PFSK-1 (cell line): ENCODE results near the gene BNC2.

Source experiments
- FOXP2 ChIP-seq: optimal IDR thresholded peaks from 2 replicates; pipeline ENCODE3; 2011; ENCODE audit warnings: borderline replicate concordance, control low read depth, inconsistent platforms; ENCODE audit not compliant: insufficient read depth; ENCODE audit errors: extremely low read length, extremely low read depth
- POLR2AphosphoS5 ChIP-seq: IDR thresholded peaks from 2 replicates; pipeline ENCODE4 v1.6.1; 2012; ENCODE audit warnings: low read depth, mild to moderate bottlenecking, control low read depth, low read length, moderate library complexity
- SIN3A ChIP-seq: IDR thresholded peaks from 2 replicates; pipeline ENCODE4 v1.6.1; 2012; ENCODE audit warnings: mild to moderate bottlenecking, low read length, moderate library complexity, borderline replicate concordance; ENCODE audit not compliant: insufficient read depth
- TAF1 ChIP-seq: IDR thresholded peaks from 2 replicates; pipeline ENCODE4 v1.6.1; 2012; ENCODE audit warnings: low read length, control low read depth, borderline replicate concordance; ENCODE audit not compliant: insufficient read depth
- TF ChIP-seq, protein P1 (sequence below), 2 experiments: IDR thresholded peaks; 2 replicates each; pipeline versions ENCODE4 v1.6.1 to v1.8.0; 2011 to 2012; ENCODE audit warnings: low read depth in 2 of 2, low read length in 2 of 2, control low read depth in 1 of 2, inconsistent platforms in 1 of 2, mild to moderate bottlenecking in 1 of 2, moderate library complexity in 1 of 2; ENCODE audit not compliant: insufficient read depth in 1 of 2

BNC2 gene

DNA sequence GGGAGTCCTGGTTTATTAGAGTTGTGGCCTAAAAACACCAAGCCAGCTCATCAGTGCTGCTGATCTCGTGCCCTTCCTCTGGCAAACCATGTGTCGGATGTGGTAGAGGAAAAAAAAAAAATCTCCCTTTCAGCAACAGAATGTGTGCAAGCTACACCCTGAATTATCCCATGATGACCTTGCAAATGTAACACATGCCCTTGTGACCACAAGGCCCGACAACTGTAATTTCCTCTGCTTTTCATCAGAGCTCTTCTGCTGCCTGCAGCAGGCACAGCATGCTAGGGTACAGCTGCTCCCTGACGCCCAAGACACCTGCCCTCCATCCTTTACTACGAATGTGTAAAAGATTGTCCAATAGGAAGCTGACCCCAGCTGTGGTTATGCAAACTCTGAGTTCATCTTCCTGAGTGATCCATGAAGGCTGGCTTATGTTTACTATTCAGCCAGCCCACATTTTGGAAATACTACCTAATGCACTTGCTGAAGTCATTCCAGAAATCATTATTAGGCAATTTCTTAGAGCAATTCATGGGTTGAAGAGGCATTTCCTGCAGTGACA, 14.6 kb upstream of the BNC2 start:
- TF ChIP-seq FOXP2: peak; percentile 38
- no peak for TF ChIP-seq TAF1
- TF ChIP-seq, protein P1, sequence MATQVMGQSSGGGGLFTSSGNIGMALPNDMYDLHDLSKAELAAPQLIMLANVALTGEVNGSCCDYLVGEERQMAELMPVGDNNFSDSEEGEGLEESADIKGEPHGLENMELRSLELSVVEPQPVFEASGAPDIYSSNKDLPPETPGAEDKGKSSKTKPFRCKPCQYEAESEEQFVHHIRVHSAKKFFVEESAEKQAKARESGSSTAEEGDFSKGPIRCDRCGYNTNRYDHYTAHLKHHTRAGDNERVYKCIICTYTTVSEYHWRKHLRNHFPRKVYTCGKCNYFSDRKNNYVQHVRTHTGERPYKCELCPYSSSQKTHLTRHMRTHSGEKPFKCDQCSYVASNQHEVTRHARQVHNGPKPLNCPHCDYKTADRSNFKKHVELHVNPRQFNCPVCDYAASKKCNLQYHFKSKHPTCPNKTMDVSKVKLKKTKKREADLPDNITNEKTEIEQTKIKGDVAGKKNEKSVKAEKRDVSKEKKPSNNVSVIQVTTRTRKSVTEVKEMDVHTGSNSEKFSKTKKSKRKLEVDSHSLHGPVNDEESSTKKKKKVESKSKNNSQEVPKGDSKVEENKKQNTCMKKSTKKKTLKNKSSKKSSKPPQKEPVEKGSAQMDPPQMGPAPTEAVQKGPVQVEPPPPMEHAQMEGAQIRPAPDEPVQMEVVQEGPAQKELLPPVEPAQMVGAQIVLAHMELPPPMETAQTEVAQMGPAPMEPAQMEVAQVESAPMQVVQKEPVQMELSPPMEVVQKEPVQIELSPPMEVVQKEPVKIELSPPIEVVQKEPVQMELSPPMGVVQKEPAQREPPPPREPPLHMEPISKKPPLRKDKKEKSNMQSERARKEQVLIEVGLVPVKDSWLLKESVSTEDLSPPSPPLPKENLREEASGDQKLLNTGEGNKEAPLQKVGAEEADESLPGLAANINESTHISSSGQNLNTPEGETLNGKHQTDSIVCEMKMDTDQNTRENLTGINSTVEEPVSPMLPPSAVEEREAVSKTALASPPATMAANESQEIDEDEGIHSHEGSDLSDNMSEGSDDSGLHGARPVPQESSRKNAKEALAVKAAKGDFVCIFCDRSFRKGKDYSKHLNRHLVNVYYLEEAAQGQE (IDR thresholded peaks at IDR 0.05; ENCODE audit: insufficient read depth in 1 of 2, low read depth in 2 of 2, low read length in 2 of 2): no peak
- no peak for TF ChIP-seq SIN3A
- TF ChIP-seq POLR2AphosphoS5: no peak

GRCh38 chr9:16884373-16884772, 13.9 kb upstream of the BNC2 start:
- no peak for TF ChIP-seq TAF1
- TF ChIP-seq SIN3A: no peak
- TF ChIP-seq, protein P1 (IDR thresholded peaks at IDR 0.05; ENCODE audit: insufficient read depth in 1 of 2, low read depth in 2 of 2, low read length in 2 of 2): no peak
- no peak for TF ChIP-seq POLR2AphosphoS5
- TF ChIP-seq FOXP2: no peak

DNA sequence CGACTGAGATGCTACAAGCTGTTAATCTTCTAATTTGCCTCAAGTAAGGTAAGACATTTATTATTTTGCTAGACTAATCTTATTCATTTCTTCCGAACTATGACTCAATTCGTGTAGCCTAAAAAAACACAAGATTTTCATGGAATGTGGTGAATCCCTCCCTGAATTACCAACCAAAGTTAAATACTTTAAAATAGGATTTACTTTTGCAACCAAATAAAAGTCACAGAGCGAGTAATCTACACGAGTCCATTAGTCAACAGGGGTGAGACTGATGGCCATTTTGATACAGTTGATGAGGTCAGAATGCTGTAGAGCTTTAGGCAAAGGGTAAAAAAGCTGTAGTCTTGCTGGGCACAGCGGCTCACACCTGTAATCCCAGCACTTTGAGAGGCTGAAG, 13.1 kb upstream of the BNC2 start:
- TF ChIP-seq TAF1: no peak
- no peak for TF ChIP-seq SIN3A
- no peak for TF ChIP-seq POLR2AphosphoS5
- TF ChIP-seq, protein P1 (IDR thresholded peaks at IDR 0.05; ENCODE audit: insufficient read depth in 1 of 2, low read depth in 2 of 2, low read length in 2 of 2): no peak
- TF ChIP-seq FOXP2: no peak

- TF ChIP-seq SIN3A (no peak), TAF1 (no peak)
- TF ChIP-seq, protein P1 (IDR thresholded peaks at IDR 0.05; ENCODE audit: insufficient read depth in 1 of 2, low read depth in 2 of 2, low read length in 2 of 2): no peak
Observed at GRCh38 chr9:16879416-16879815, 8.9 kb upstream of the BNC2 start.

- no peak for TF ChIP-seq FOXP2
- no peak for TF ChIP-seq POLR2AphosphoS5
- TF ChIP-seq TAF1: no peak
- TF ChIP-seq SIN3A: no peak
- TF ChIP-seq, protein P1 (IDR thresholded peaks at IDR 0.05; ENCODE audit: insufficient read depth in 1 of 2, low read depth in 2 of 2, low read length in 2 of 2): no peak
Observed at GRCh38 chr9:16877256-16877655, 6.8 kb upstream of the BNC2 start.
